ENCODE results near the gene SMS. TPM values are rescaled to one million over a fixed set of nuclear protein-coding genes. Genes with fewer than 3 reads are reported as not detected.

The SMS gene
- 190 to 253 TPM (median 196 TPM) in 5 replicates for total RNA-seq (2022; extraction: Qiagen RNA extraction)

DNA sequence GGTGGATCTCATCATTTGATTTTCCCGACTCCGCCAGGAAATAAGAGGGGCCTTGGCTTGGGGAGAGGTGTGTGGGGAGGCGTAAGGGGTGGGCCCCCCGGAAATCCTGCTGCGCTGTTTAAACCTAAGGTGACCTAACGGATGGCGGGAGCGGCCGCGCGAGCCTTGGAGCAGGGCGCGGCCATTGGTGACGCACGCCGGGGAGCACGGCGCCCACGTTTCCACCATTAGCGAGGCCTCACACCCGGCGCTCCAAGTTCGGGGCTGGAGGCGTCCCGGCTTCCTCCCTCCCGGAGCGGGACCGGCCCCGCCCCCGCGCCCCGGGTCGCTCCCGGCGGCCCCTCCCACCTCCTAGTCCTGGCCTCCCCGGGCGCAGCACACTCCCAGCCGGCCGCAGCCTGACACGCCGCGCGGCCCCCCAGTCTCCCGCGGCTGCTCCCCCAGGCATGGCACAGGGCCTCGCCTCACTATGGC is at the start of gene SMS:
TSS of gene SMS (plus strand) at position 354 of the 474 bp plus-strand sequence. CDS start at position 470, 116 bp downstream.

DNA sequence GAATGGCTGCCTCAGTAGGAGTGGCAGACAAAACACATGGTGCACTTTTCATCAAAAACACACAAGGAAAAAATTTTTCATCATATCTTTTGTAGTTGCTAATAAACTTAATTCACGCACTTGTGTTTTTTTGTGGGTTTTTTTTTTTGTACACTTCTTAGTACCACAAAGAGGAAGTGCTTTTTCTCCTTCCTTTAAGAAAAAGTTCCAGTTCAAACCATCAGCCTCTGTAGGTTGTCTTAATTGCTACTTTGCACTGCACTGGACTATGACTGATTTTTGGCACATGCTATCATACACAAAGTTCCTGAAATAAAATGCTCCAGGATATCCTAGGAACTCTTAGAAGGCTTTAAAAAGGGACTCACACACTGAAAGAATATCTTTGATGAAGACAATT is 91.6 kb downstream of the SMS start, which contains the start of gene PHEX:
TSS of gene PHEX (plus strand) at position 242 of the 400 bp plus-strand sequence. CDS start 681 bp downstream, outside the sequence.

Other genes with a start within 250 kb of the SMS start
- not detected in 5 replicates for gene SMPX, start 182.6 kb upstream of the SMS start, total RNA-seq (2022; extraction: Qiagen RNA extraction)
- 21.0 to 26.0 TPM (median 25.3 TPM) in 5 replicates for gene MBTPS2, start 101.1 kb upstream of the SMS start, total RNA-seq (2022; extraction: Qiagen RNA extraction)
- 2.3 to 2.8 TPM (median 2.4 TPM) in 5 replicates for gene YY2, start 84.7 kb upstream of the SMS start, total RNA-seq (2022; extraction: Qiagen RNA extraction)
- 0.25 to 0.40 TPM (median 0.34 TPM) in 5 replicates for gene PHEX, start 91.6 kb downstream of the SMS start, total RNA-seq (2022; extraction: Qiagen RNA extraction)

Measured in A549 treated with CORT108297 at 1 μM for 4 hours (cell line).